Stimulated activated CD4-positive, alpha-beta T cell treated with anti-CD3 and anti-CD28 coated beads, Interleukin-1b, Interleukin-23, amount 100 ng/mL, for 24 hours (primary cell): ENCODE data around the gene GLDN.

Experiments used
- DNase-seq, 4 experiments: peaks; one replicate each; pipeline ENCODE4 v3.0.0-alpha.2; 2020; ENCODE audit warnings: low read depth in 4 of 4, low spot score in 1 of 4

GLDN gene

GRCh38 chr15:51322621-51323296 is 18.7 kb upstream of the GLDN start:
- no peak for DNase-seq

GRCh38 chr15:51323749-51324148 is 17.7 kb upstream of the GLDN start:
- DNase-seq = no peak

GRCh38 chr15:51325167-51325566 is 16.3 kb upstream of the GLDN start:
- DNase-seq = no peak

- no peak for DNase-seq
Measured at GRCh38 chr15:51327081-51327480, 14.4 kb upstream of the GLDN start.

- DNase-seq = no peak
Measured at GRCh38 chr15:51328926-51329325, 12.5 kb upstream of the GLDN start.

- no peak for DNase-seq
Measured at GRCh38 chr15:51331141-51331540, 10.3 kb upstream of the GLDN start.

- no peak for DNase-seq
Measured at GRCh38 chr15:51332206-51333147, 9.0 kb upstream of the GLDN start.

GRCh38 chr15:51333571-51333970 is 7.9 kb upstream of the GLDN start:
- DNase-seq = no peak

- no peak for DNase-seq
Measured at GRCh38 chr15:51334011-51334451, 7.4 kb upstream of the GLDN start.

GRCh38 chr15:51335087-51335486 is 6.4 kb upstream of the GLDN start:
- no peak for DNase-seq

GRCh38 chr15:51335538-51336410 is 5.7 kb upstream of the GLDN start:
- no peak for DNase-seq

GRCh38 chr15:51338496-51338895 is 3.0 kb upstream of the GLDN start, which contains the start of gene CYP19A1:
Gene CYP19A1, minus strand, starts transcription at chr15:51338596. Its CDS starts 95,684 bp downstream, at chr15:51242912.
- DNase-seq = no peak

GRCh38 chr15:51342227-51342999 is 958 bp downstream of the GLDN start:
- DNase-seq = no peak

- DNase-seq = no peak
Measured at GRCh38 chr15:51343466-51343865, 2.0 kb downstream of the GLDN start.

- DNase-seq = no peak
Measured at GRCh38 chr15:51346136-51346535, 4.7 kb downstream of the GLDN start.

GRCh38 chr15:51348688-51349087 is 7.2 kb downstream of the GLDN start:
- no peak for DNase-seq

GRCh38 chr15:51349156-51349844 is 7.8 kb downstream of the GLDN start:
- DNase-seq = no peak

- no peak for DNase-seq
Measured at GRCh38 chr15:51350723-51351122, 9.3 kb downstream of the GLDN start.

GRCh38 chr15:51353976-51354375 is 12.5 kb downstream of the GLDN start:
- no peak for DNase-seq

- DNase-seq = no peak
Measured at GRCh38 chr15:51355096-51355495, 13.6 kb downstream of the GLDN start.
